Body of pancreas (tissue), 4 donors: ENCODE data around the gene KLHL29.

Experiments used
- POLR2A ChIP-seq, 3 donors: fragments of 450-650 bp; IDR thresholded peaks; one replicate each; pipeline ENCODE4 v1.6.1; 2016; ENCODE audit warnings: antibody characterized with exemption in 3 of 3, mild to moderate bottlenecking in 2 of 3
- TF ChIP-seq, protein P1 (sequence below), 7 experiments: fragments of 450-650 bp in 4 of 7; fragments of 200-600 bp in 3 of 7; sonication (generic) in 3 of 7; IDR thresholded peaks; one replicate each; pipeline ENCODE4 v1.5.1; 2016 to 2019; ENCODE audit warnings: antibody characterized with exemption in 7 of 7

DNA sequence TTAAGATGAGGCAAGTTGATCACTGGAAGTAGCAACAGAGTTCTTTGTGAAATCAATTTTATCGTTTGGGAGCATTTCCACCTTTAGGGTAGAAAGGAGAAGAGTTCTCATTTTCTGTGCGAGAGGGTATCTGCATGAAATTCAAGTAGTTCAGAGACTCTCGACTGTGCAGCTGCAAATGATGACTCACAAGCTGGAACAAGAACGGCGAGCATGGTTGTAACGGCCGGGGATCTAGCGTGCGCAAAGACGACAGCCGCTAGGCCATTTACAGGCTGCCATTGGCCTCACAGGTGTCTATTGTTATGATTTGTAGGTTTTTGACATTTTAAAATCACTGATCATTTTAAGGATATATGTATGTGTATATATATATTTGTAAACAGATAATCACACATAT, 5.2 kb downstream of the KLHL29 start:
- no peak for TF ChIP-seq POLR2A (IDR thresholded peaks at IDR 0.05)
- TF ChIP-seq, protein P1, sequence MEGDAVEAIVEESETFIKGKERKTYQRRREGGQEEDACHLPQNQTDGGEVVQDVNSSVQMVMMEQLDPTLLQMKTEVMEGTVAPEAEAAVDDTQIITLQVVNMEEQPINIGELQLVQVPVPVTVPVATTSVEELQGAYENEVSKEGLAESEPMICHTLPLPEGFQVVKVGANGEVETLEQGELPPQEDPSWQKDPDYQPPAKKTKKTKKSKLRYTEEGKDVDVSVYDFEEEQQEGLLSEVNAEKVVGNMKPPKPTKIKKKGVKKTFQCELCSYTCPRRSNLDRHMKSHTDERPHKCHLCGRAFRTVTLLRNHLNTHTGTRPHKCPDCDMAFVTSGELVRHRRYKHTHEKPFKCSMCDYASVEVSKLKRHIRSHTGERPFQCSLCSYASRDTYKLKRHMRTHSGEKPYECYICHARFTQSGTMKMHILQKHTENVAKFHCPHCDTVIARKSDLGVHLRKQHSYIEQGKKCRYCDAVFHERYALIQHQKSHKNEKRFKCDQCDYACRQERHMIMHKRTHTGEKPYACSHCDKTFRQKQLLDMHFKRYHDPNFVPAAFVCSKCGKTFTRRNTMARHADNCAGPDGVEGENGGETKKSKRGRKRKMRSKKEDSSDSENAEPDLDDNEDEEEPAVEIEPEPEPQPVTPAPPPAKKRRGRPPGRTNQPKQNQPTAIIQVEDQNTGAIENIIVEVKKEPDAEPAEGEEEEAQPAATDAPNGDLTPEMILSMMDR (IDR thresholded peaks at IDR 0.05) = no peak
